ENCODE results near the gene OCEL1.

The OCEL1 gene

DNA sequence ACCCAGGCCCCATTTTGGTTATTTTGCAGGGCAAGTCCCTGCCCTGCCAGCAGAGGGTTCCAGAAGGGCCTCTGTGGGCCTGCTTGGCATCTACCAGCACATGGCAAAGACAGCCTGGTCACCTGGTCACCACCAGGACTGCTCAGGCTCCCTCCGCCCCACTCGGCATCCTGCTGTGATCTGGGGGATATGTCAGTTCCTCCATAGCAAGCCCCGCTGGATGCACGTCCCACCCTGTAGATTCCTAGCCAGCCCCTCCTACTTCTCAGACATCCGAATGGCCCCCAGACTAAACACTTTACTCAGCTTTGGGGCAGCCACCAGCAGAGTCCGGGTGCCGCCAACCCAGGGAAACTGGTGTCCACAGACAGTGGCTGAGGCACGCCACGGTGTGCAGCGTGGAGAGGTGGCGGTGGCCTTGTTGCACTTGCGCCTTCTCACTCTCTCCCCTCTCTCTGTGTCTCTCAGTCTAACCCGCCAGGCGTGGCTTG lies 42.7 kb upstream of the OCEL1 start:
- Histone ChIP-seq H3K9me3 (ENCODE audit: insufficient read depth, low read length, severe bottlenecking) (no peaks in the 10 kb centered on the region), H3K36me3 (ENCODE audit: insufficient read depth, low read length) (peaks cover 63% of the 10 kb centered on the region), H3K4me3 (ENCODE audit: low read depth in 1 of 2, low read length in 2 of 2) (no peak overlapping the region), H4K20me1 (ENCODE audit: insufficient read depth, low read length) (0 out of 2 replicates have a peak, but pooled peaks cover 3% of the 10 kb centered on the region), H3K9ac (ENCODE audit: low read depth, low read length) (no peak overlapping the region), H3K27ac (ENCODE audit: low read length) (no peak overlapping the region), H3K27me3 (ENCODE audit: insufficient read depth, low read length, poor library complexity) (no peaks in the 10 kb centered on the region), H3K79me2 (ENCODE audit: insufficient read depth, low read length) (no peaks in the 10 kb centered on the region), H2AFZ (ENCODE audit: low read depth, low read length) (no peak overlapping the region), H3K4me2 (ENCODE audit: insufficient read depth, low read length) (no peak overlapping the region), H3K4me1 (ENCODE audit: insufficient read depth, low read length) (no peaks in the 10 kb centered on the region)
- ATAC-seq (ENCODE audit: insufficient read depth, low read depth) (no peak), DNase-seq (no peak)
- TF ChIP-seq EZH2 (IDR thresholded peaks at IDR 0.05; ENCODE audit: borderline replicate concordance, low read depth, low read length, severe bottlenecking) = no peak
- TF ChIP-seq, protein P1, sequence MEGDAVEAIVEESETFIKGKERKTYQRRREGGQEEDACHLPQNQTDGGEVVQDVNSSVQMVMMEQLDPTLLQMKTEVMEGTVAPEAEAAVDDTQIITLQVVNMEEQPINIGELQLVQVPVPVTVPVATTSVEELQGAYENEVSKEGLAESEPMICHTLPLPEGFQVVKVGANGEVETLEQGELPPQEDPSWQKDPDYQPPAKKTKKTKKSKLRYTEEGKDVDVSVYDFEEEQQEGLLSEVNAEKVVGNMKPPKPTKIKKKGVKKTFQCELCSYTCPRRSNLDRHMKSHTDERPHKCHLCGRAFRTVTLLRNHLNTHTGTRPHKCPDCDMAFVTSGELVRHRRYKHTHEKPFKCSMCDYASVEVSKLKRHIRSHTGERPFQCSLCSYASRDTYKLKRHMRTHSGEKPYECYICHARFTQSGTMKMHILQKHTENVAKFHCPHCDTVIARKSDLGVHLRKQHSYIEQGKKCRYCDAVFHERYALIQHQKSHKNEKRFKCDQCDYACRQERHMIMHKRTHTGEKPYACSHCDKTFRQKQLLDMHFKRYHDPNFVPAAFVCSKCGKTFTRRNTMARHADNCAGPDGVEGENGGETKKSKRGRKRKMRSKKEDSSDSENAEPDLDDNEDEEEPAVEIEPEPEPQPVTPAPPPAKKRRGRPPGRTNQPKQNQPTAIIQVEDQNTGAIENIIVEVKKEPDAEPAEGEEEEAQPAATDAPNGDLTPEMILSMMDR (IDR thresholded peaks at IDR 0.05; ENCODE audit: borderline replicate concordance, extremely low read depth, low read length, poor library complexity, severe bottlenecking) = no peak

DNA sequence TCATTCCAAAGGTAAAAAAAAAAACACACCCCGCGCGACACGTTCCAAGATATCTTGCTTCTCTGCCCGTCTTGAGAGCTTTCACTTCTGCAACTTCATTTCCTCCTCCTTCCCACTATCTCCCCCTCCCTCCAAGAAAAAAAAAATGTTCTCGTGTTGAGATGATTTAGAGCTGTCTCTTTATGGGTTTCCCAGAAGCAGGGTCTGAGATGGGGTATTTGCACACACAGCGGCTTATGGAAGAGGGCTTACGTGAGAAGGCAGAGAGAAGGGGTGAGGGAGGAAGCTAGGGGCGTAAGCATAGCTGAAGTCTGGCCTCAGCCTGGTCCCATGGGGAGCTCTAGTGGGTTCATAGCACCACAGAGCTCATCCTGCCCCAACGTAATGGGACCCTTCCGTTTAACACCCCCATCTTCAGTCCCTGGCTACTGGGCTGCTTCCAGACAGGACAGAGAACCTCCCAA lies 42.1 kb upstream of the OCEL1 start:
- no peak for DNase-seq
- TF ChIP-seq, protein P1 (IDR thresholded peaks at IDR 0.05; ENCODE audit: borderline replicate concordance, extremely low read depth, low read length, poor library complexity, severe bottlenecking) = no peak
- TF ChIP-seq EZH2 (IDR thresholded peaks at IDR 0.05; ENCODE audit: borderline replicate concordance, low read depth, low read length, severe bottlenecking) = no peak
- Histone ChIP-seq H3K79me2 (ENCODE audit: insufficient read depth, low read length) (no peaks in the 10 kb centered on the region), H3K4me2 (ENCODE audit: insufficient read depth, low read length) (no peak overlapping the region), H3K27me3 (ENCODE audit: insufficient read depth, low read length, poor library complexity) (no peaks in the 10 kb centered on the region), H4K20me1 (ENCODE audit: insufficient read depth, low read length) (0 out of 2 replicates have a peak, but pooled peaks cover 3% of the 10 kb centered on the region), H3K9ac (ENCODE audit: low read depth, low read length) (no peak overlapping the region), H3K4me3 (ENCODE audit: low read depth in 1 of 2, low read length in 2 of 2) (no peak overlapping the region), H3K36me3 (ENCODE audit: insufficient read depth, low read length) (peaks cover 63% of the 10 kb centered on the region), H2AFZ (ENCODE audit: low read depth, low read length) (no peak overlapping the region), H3K4me1 (ENCODE audit: insufficient read depth, low read length) (no peaks in the 10 kb centered on the region), H3K27ac (ENCODE audit: low read length) (no peak overlapping the region), H3K9me3 (ENCODE audit: insufficient read depth, low read length, severe bottlenecking) (no peaks in the 10 kb centered on the region)
- ATAC-seq (ENCODE audit: insufficient read depth, low read depth) = peak; percentile 39; the same call in 2 of the 3 replicates

DNA sequence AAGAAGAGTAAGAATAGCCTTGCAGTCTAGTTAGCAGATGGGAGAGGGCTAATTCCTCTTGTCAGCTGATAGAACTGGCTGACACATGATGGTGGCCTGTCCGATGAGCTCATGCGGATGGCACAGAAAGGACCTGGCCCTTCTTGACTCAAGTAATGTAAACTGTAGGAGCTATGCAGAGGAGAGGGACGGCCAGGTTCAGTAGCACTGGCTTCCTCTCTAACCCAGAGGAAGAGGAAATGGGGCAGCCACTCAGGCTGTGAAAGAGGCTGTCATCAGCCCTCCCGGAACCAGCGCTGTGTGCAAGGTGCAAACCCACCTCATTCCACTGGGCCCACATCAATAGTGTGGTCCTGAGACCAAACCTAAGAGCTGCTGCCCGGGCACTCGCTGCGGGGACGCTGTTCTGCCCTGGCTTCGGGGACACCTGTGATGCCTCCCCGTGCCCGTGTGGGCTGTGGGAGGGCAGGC lies 41.6 kb upstream of the OCEL1 start:
- Histone ChIP-seq H3K9ac (ENCODE audit: low read depth, low read length) (no peak overlapping the region), H3K27me3 (ENCODE audit: insufficient read depth, low read length, poor library complexity) (no peaks in the 10 kb centered on the region)
- DNase-seq = no peak

More for the DNA sequence above, 41.6 kb upstream of the OCEL1 start:
- no peak overlapping the region for H3K4me3 ChIP-seq (ENCODE audit: low read depth in 1 of 2, low read length in 2 of 2)
- H3K79me2 ChIP-seq (ENCODE audit: insufficient read depth, low read length) = no peaks in the 10 kb centered on the region
- TF ChIP-seq EZH2 (IDR thresholded peaks at IDR 0.05; ENCODE audit: borderline replicate concordance, low read depth, low read length, severe bottlenecking) = no peak
- TF ChIP-seq, protein P1 (IDR thresholded peaks at IDR 0.05; ENCODE audit: borderline replicate concordance, extremely low read depth, low read length, poor library complexity, severe bottlenecking) = no peak
- H3K4me1 ChIP-seq (ENCODE audit: insufficient read depth, low read length) = no peaks in the 10 kb centered on the region
- no peak overlapping the region for H3K4me2 ChIP-seq (ENCODE audit: insufficient read depth, low read length)
- no peak overlapping the region for H3K27ac ChIP-seq (ENCODE audit: low read length)
- H3K36me3 ChIP-seq (ENCODE audit: insufficient read depth, low read length) = peaks cover 68% of the 10 kb centered on the region
- no peak for ATAC-seq (ENCODE audit: insufficient read depth, low read depth)
- H3K9me3 ChIP-seq (ENCODE audit: insufficient read depth, low read length, severe bottlenecking) = no peaks in the 10 kb centered on the region
- no peak overlapping the region for H2AFZ ChIP-seq (ENCODE audit: low read depth, low read length)
- H4K20me1 ChIP-seq (ENCODE audit: insufficient read depth, low read length) = 0 out of 2 replicates have a peak, but pooled peaks cover 3% of the 10 kb centered on the region
